Measurements from ENCODE around the gene RS1. TPM values are rescaled to one million over a fixed set of nuclear protein-coding genes. Genes with fewer than 3 reads are reported as not detected.

RS1 gene
- polyA plus RNA-seq, 1 donor (not counting 4 experiments of a cell fraction or from before 2014, with no cell fraction given) = not detected

- DNase-seq (ENCODE audit: low read depth, low spot score) (no peak), FAIRE-seq (no peak)
- Histone ChIP-seq H3K4me2 (ENCODE audit: control insufficient read depth, extremely low read depth, insufficient read depth, low read depth, low read length) (no peak overlapping the region), H3K9ac (ENCODE audit: control insufficient read depth, extremely low read depth, insufficient read depth, low read length) (no peak overlapping the region), H3K9me1 (ENCODE audit: control insufficient read depth, extremely low read depth, insufficient read depth, low read length) (no peaks in the 10 kb centered on the region), H3K79me2 (ENCODE audit: control insufficient read depth, insufficient read depth, low read length) (no peaks in the 10 kb centered on the region), H2AFZ (ENCODE audit: control insufficient read depth, low read length) (no peak overlapping the region), H3K4me3 (ENCODE audit: control insufficient read depth in 2 of 3, extremely low read depth in 1 of 3, insufficient read depth in 2 of 3, low read depth in 1 of 3, low read length in 3 of 3) (no peak overlapping the region), H4K20me1 (ENCODE audit: control insufficient read depth, extremely low read depth, insufficient read depth, low read length) (no peaks in the 10 kb centered on the region), H3K9me3 (ENCODE audit: control insufficient read depth, low read depth, low read length) (no peaks in the 10 kb centered on the region), H3K4me1 (ENCODE audit: control insufficient read depth, extremely low read depth, insufficient read depth, low read length) (no peaks in the 10 kb centered on the region), H3K27ac (ENCODE audit: control insufficient read depth, insufficient read depth, low read length) (no peak overlapping the region), H3K27me3 (ENCODE audit: control insufficient read depth, extremely low read depth, insufficient read depth, low read length) (no peaks in the 10 kb centered on the region), H3K36me3 (ENCODE audit: control insufficient read depth in 2 of 2, extremely low read depth in 1 of 2, insufficient read depth in 2 of 2, low read length in 2 of 2) (no peaks in the 10 kb centered on the region)
- TF ChIP-seq EZH2 (IDR thresholded peaks at IDR 0.05; ENCODE audit: low read length) (no peak), CTCF (optimal IDR thresholded peaks at IDR 0.05 in 1 of 3, IDR thresholded peaks at IDR 0.05 in 1 of 3, conservative IDR thresholded peaks at IDR 0.05 in 1 of 3; ENCODE audit: extremely low read depth in 1 of 3, insufficient read depth in 2 of 3, low read length in 3 of 3) (no peak)
- dilution Hi-C loops (cut with MboI; ENCODE audit: extremely low pct_ligation_motif_present, low sequenced_read_pairs) = no loop called here
These were observed 3.7 kb downstream of the RS1 start for GRCh38 chrX:18668071-18668835.

- Histone ChIP-seq H3K79me2 (ENCODE audit: control insufficient read depth, insufficient read depth, low read length) (no peaks in the 10 kb centered on the region), H3K36me3 (ENCODE audit: control insufficient read depth in 2 of 2, extremely low read depth in 1 of 2, insufficient read depth in 2 of 2, low read length in 2 of 2) (no peaks in the 10 kb centered on the region), H2AFZ (ENCODE audit: control insufficient read depth, low read length) (no peak overlapping the region), H4K20me1 (ENCODE audit: control insufficient read depth, extremely low read depth, insufficient read depth, low read length) (no peaks in the 10 kb centered on the region), H3K27me3 (ENCODE audit: control insufficient read depth, extremely low read depth, insufficient read depth, low read length) (no peaks in the 10 kb centered on the region), H3K4me3 (ENCODE audit: control insufficient read depth in 2 of 3, extremely low read depth in 1 of 3, insufficient read depth in 2 of 3, low read depth in 1 of 3, low read length in 3 of 3) (no peak overlapping the region), H3K27ac (ENCODE audit: control insufficient read depth, insufficient read depth, low read length) (no peak overlapping the region), H3K4me1 (ENCODE audit: control insufficient read depth, extremely low read depth, insufficient read depth, low read length) (no peaks in the 10 kb centered on the region), H3K4me2 (ENCODE audit: control insufficient read depth, extremely low read depth, insufficient read depth, low read depth, low read length) (no peak overlapping the region), H3K9me1 (ENCODE audit: control insufficient read depth, extremely low read depth, insufficient read depth, low read length) (no peaks in the 10 kb centered on the region), H3K9me3 (ENCODE audit: control insufficient read depth, low read depth, low read length) (no peaks in the 10 kb centered on the region), H3K9ac (ENCODE audit: control insufficient read depth, extremely low read depth, insufficient read depth, low read length) (no peak overlapping the region)
- DNase-seq (ENCODE audit: low read depth, low spot score) = no peak
- TF ChIP-seq EZH2 (IDR thresholded peaks at IDR 0.05; ENCODE audit: low read length) (no peak), CTCF (optimal IDR thresholded peaks at IDR 0.05 in 1 of 3, IDR thresholded peaks at IDR 0.05 in 1 of 3, conservative IDR thresholded peaks at IDR 0.05 in 1 of 3; ENCODE audit: extremely low read depth in 1 of 3, insufficient read depth in 2 of 3, low read length in 3 of 3) (no peak)
- dilution Hi-C loops (cut with MboI; ENCODE audit: extremely low pct_ligation_motif_present, low sequenced_read_pairs) = no loop called here
- no peak for FAIRE-seq
These were observed 5.3 kb downstream of the RS1 start for GRCh38 chrX:18666614-18667013.
